Aorta (tissue), 5 donors: ENCODE measurements around the gene FXYD1. TPM values are rescaled to one million over a fixed set of nuclear protein-coding genes. Genes with fewer than 3 reads are reported as not detected.
"Not testable (repeated sequence)": the region's sequence is repeated elsewhere in the genome, so short reads cannot be mapped to it uniquely, and the experiment has no call there.

Source experiments
- ATAC-seq: fragments of 200-7000 bp; cut with Tn5 transposase; one replicate; pipeline ENCODE4 v1.9.1; 2022; ENCODE audit warnings: moderate library complexity; ENCODE audit not compliant: low FRiP score
- DNase-seq, 2 donors: peaks; one replicate each; pipeline ENCODE4 v3.0.0-alpha.2; 2020
- H3K27ac ChIP-seq, 2 donors: one replicate each; pipeline ENCODE4 v1.5.1; 2013; ENCODE audit warnings: low read length in 2 of 2, mild to moderate bottlenecking in 2 of 2, moderate library complexity in 2 of 2, control low read depth in 1 of 2, inconsistent platforms in 1 of 2, low read depth in 1 of 2
- H3K27me3 ChIP-seq, 2 donors: one replicate each; pipeline ENCODE4 v1.6.1; 2013; ENCODE audit warnings: control low read depth in 1 of 2, low read length in 1 of 2, mild to moderate bottlenecking in 1 of 2, moderate library complexity in 1 of 2; ENCODE audit not compliant: insufficient read depth in 2 of 2, control insufficient read depth in 1 of 2
- H3K36me3 ChIP-seq, 2 donors: one replicate each; pipeline ENCODE4 v1.6.1; 2013; ENCODE audit warnings: control low read depth in 1 of 2, low read length in 1 of 2, mild to moderate bottlenecking in 1 of 2; ENCODE audit not compliant: insufficient read depth in 2 of 2, control insufficient read depth in 1 of 2
- H3K4me1 ChIP-seq, 2 donors: one replicate each; pipeline ENCODE4 v1.6.1; 2013; ENCODE audit warnings: low read length in 2 of 2, control low read depth in 1 of 2, mild to moderate bottlenecking in 1 of 2, moderate library complexity in 1 of 2; ENCODE audit not compliant: insufficient read depth in 2 of 2, control insufficient read depth in 1 of 2
- H3K4me3 ChIP-seq, 2 donors: one replicate each; pipeline ENCODE4 v1.5.1; 2013; ENCODE audit warnings: low read length in 2 of 2, control low read depth in 1 of 2, mild to moderate bottlenecking in 1 of 2
- H3K9me3 ChIP-seq: one replicate; pipeline ENCODE4 v1.6.1; 2013; ENCODE audit warnings: mild to moderate bottlenecking, low read length; ENCODE audit not compliant: control insufficient read depth
- WGBS, 2 donors: extraction: QIAGEN DNeasy Blood & Tissue Kit; methylation state at CpG; one replicate each; pipeline ENCODE4 v1.1.7; 2013; 5-methylcytosine and 5-hydroxymethylcytosine counted together
- intact Hi-C, 2 donors: fragments of 100-400 bp; cut with DNase I; formaldehyde crosslinking; loops; one replicate each; pipeline versions ENCODE4 v1.14.2 to v1.15.0; 2022
- polyA plus RNA-seq, 2 donors: library from polyadenylated mRNA; stranded (reverse); fragments of 200-250 nt; gene quantifications; one replicate each; pipeline ENCODE4 v1.2.3, GENCODE V29; 2013
- total RNA-seq, 2 donors: library from RNA; stranded (reverse); fragmentation: NEBNext Ultra II Directional; extraction: Animal tissue kit (Norgen Biotek cat#: 25700); gene quantifications; one replicate each; pipeline ENCODE4 v1.2.1, GENCODE V29; 2021
- donor health status: healthy with polysubstance abuse.
- donor health status: Bipolar disorder and iron deficiency.
- donor health status: DM: no; HTN: no; CAD: no.
- donor health status: DM: no; HTN: no; CAD: no.
- donor health status: DM: yes; HTN: yes; CAD: no.

Gene FXYD1
- total and polyA plus RNA-seq, 4 donors, result 150 to 288 (median 190) TPM

- H3K36me3 ChIP-seq, H3K27ac ChIP-seq, ATAC-seq, DNase-seq, H3K4me1 ChIP-seq, H3K4me3 ChIP-seq, H3K27me3 ChIP-seq, H3K9me3 ChIP-seq: not testable (repeated sequence)
- intact Hi-C loops, result loop anchor here in 1 of 2 donors (5.0 kb wide), 1 partner anchor 114 kb away; the partner anchor contains the start of gene USF2
- WGBS, 2 donors, result 50 to 60% methylated on average over 10 of the region's 10 CpGs
These were observed 14.5 kb downstream of the FXYD1 start for GRCh38 chr19:35153129-35153522.

- H3K27me3 ChIP-seq, result no peaks in the 10 kb centered on the region
- peak; percentile 38 for ATAC-seq
- H3K9me3 ChIP-seq, result no peaks in the 10 kb centered on the region
- no peak overlapping the region for H3K27ac ChIP-seq
- DNase-seq, result peak in 1 of 2 donors; percentile 68
- H3K36me3 ChIP-seq, result peaks cover 0 to 2% of the 10 kb centered on the region in 2 donors
- intact Hi-C loops, result loop anchor here in 1 of 2 donors (5.0 kb wide), 1 partner anchor 113 kb away; the partner anchor contains the start of gene USF2
- WGBS, 2 donors, result 1% methylated on average over 24 to 36 of the region's 36 CpGs
- peak overlapping the region; percentile 47 to 54 for H3K4me3 ChIP-seq
- no peaks in the 10 kb centered on the region for H3K4me1 ChIP-seq
These were observed 15.3 kb downstream of the FXYD1 start for GRCh38 chr19:35153701-35154524.

- H3K27ac ChIP-seq, result peak within 1 kb of the TSS in 1 of 2 donors; percentile 32
- peaks cover 0 to 2% of the 10 kb centered on the region in 2 donors for H3K36me3 ChIP-seq
- 0 to 1% methylated on average over 32 to 49 of the region's 49 CpGs for WGBS, 2 donors
- no peaks in the 10 kb centered on the region for H3K9me3 ChIP-seq
- DNase-seq (peak; percentile 85 to 91), ATAC-seq (peak; percentile 80)
- H3K4me3 ChIP-seq, result peak within 1 kb of the TSS; percentile 47 to 54
- no peaks in the 10 kb centered on the region for H3K27me3 ChIP-seq
- intact Hi-C loops, result loop anchor here (5.0 kb wide), 2 partner anchors 113 to 568 kb away; partner anchors contain the start of gene USF2 (in 1 of the 2)
- H3K4me1 ChIP-seq, result no peaks in the 10 kb centered on the region
These were observed 16.1 kb downstream of the FXYD1 start, which contains the start of gene FXYD5 for GRCh38 chr19:35154525-35155406. Gene FXYD5, plus strand, starts transcription at chr19:35154735. Its CDS starts 816 bp downstream, at chr19:35155551.

- ATAC-seq, result no peak
- Histone ChIP-seq H3K27ac (no peak overlapping the region), H3K27me3 (no peaks in the 10 kb centered on the region), H3K9me3 (no peaks in the 10 kb centered on the region), H3K4me3 (no peak overlapping the region), H3K4me1 (no peaks in the 10 kb centered on the region), H3K36me3 (peaks cover 0 to 2% of the 10 kb centered on the region in 2 donors)
- 27 to 34% methylated on average over 16 to 17 of the region's 17 CpGs for WGBS, 2 donors
- intact Hi-C loops, result loop anchor here in 1 of 2 donors (5.0 kb wide), 1 partner anchor 567 kb away; no protein-coding TSS in a partner anchor
- DNase-seq, result no peak
These were observed 16.8 kb downstream of the FXYD1 start for GRCh38 chr19:35155441-35155840.

- Histone ChIP-seq H3K4me1 (no peaks in the 10 kb centered on the region), H3K9me3 (no peaks in the 10 kb centered on the region), H3K36me3 (peaks cover 0 to 2% of the 10 kb centered on the region in 2 donors), H3K27ac (no peak overlapping the region), H3K27me3 (no peaks in the 10 kb centered on the region), H3K4me3 (no peak overlapping the region)
- DNase-seq (no peak), ATAC-seq (no peak)
- WGBS, 2 donors, result 90 to 91% methylated on average over 6 of the region's 6 CpGs
- intact Hi-C loops, result loop anchor here in 1 of 2 donors (5.0 kb wide), 1 partner anchor 566 kb away; no protein-coding TSS in a partner anchor
These were observed 17.5 kb downstream of the FXYD1 start for GRCh38 chr19:35155981-35156672.

GRCh38 chr19:35156673-35157014 is 18.0 kb downstream of the FXYD1 start:
- no peaks in the 10 kb centered on the region for H3K9me3 ChIP-seq
- H3K36me3 ChIP-seq, result peaks cover 0 to 3% of the 10 kb centered on the region in 2 donors
- no peaks in the 10 kb centered on the region for H3K27me3 ChIP-seq
- H3K4me3 ChIP-seq, result no peak overlapping the region
- WGBS, 2 donors, result 66 to 82% methylated on average over 7 of the region's 7 CpGs
- intact Hi-C loops, result loop anchor here in 1 of 2 donors (5.0 kb wide), 1 partner anchor 566 kb away; no protein-coding TSS in a partner anchor
- H3K27ac ChIP-seq, result no peak overlapping the region
- no peaks in the 10 kb centered on the region for H3K4me1 ChIP-seq
- DNase-seq (no peak), ATAC-seq (no peak)

GRCh38 chr19:35157431-35157830 is 18.8 kb downstream of the FXYD1 start:
- peaks cover 2% of the 10 kb centered on the region for H3K9me3 ChIP-seq
- no peak overlapping the region for H3K4me3 ChIP-seq
- intact Hi-C loops, result loop anchor here in 1 of 2 donors (5.0 kb wide), 1 partner anchor 565 kb away; no protein-coding TSS in a partner anchor
- no peak for DNase-seq
- H3K36me3 ChIP-seq, result peaks cover 0 to 3% of the 10 kb centered on the region in 2 donors
- H3K27ac ChIP-seq, result no peak overlapping the region
- WGBS, 2 donors, result 97% methylated on average over 4 of the region's 4 CpGs
- H3K4me1 ChIP-seq, result no peaks in the 10 kb centered on the region
- no peak for ATAC-seq
- H3K27me3 ChIP-seq, result no peaks in the 10 kb centered on the region

- Histone ChIP-seq H3K36me3 (peaks cover 0 to 10% of the 10 kb centered on the region in 2 donors), H3K9me3 (peaks cover 8% of the 10 kb centered on the region), H3K27me3 (no peaks in the 10 kb centered on the region), H3K27ac (no peak overlapping the region), H3K4me1 (no peaks in the 10 kb centered on the region), H3K4me3 (no peak overlapping the region)
- DNase-seq (no peak), ATAC-seq (no peak)
- WGBS, 2 donors, result 84 to 90% methylated on average over 8 of the region's 8 CpGs
- intact Hi-C loops, result loop anchor here in 1 of 2 donors (5.0 kb wide), 1 partner anchor 563 kb away; no protein-coding TSS in a partner anchor
These were observed 21.0 kb downstream of the FXYD1 start for GRCh38 chr19:35159606-35160005.
